H9 (cell line): ENCODE data around the gene CYBA. TPM values are rescaled to one million over a fixed set of nuclear protein-coding genes. Genes with fewer than 3 reads are reported as not detected.

Experiments used
- DNase-seq: peaks from one replicate; pipeline ENCODE4 v3.0.0-alpha.2; 2017
- H2AFZ ChIP-seq: one replicate; pipeline ENCODE4 v1.6.1; 2013; ENCODE audit warnings: mild to moderate bottlenecking, low read length, control low read depth, moderate library complexity
- H2AK5ac ChIP-seq: 2 replicates; pipeline ENCODE4 v1.6.1; 2013; ENCODE audit warnings: low read length, control low read depth, mixed read lengths; ENCODE audit not compliant: insufficient read length
- H2BK120ac ChIP-seq: one replicate; pipeline ENCODE4 v1.6.1; 2013; ENCODE audit warnings: low read depth, mild to moderate bottlenecking, low read length, control low read depth, inconsistent platforms; ENCODE audit not compliant: poor library complexity, severe bottlenecking
- H2BK12ac ChIP-seq: 2 replicates; pipeline ENCODE4 v1.6.1; 2013; ENCODE audit warnings: low read length, control low read depth, mixed read lengths, low read depth; ENCODE audit not compliant: insufficient read length
- H2BK15ac ChIP-seq: 2 replicates; pipeline ENCODE4 v1.6.1; 2013; ENCODE audit warnings: low read depth, low read length, control low read depth
- H2BK20ac ChIP-seq: one replicate; pipeline ENCODE4 v1.6.1; 2013; ENCODE audit warnings: low read depth, mild to moderate bottlenecking, low read length, control low read depth, inconsistent platforms; ENCODE audit not compliant: poor library complexity, severe bottlenecking
- H2BK5ac ChIP-seq: 2 replicates; pipeline ENCODE4 v1.6.1; 2013; ENCODE audit warnings: low read length, control low read depth, mixed read lengths; ENCODE audit not compliant: insufficient read length
- H3K14ac ChIP-seq: 2 replicates; pipeline ENCODE4 v1.6.1; 2013; ENCODE audit warnings: low read length, control low read depth; ENCODE audit not compliant: insufficient read depth
- H3K18ac ChIP-seq: 2 replicates; pipeline ENCODE4 v1.6.1; 2013; ENCODE audit warnings: low read depth, mild to moderate bottlenecking, mixed read lengths, low read length, control low read depth; ENCODE audit not compliant: insufficient read length
- H3K23ac ChIP-seq: 2 replicates; pipeline ENCODE4 v1.6.1; 2013; ENCODE audit warnings: low read length, control low read depth, mixed read lengths, low read depth; ENCODE audit not compliant: insufficient read length
- H3K23me2 ChIP-seq: 2 replicates; pipeline ENCODE4 v1.6.1; 2013; ENCODE audit warnings: low read depth, mild to moderate bottlenecking, mixed read lengths, low read length, control low read depth; ENCODE audit not compliant: insufficient read length, poor library complexity, severe bottlenecking
- H3K27ac ChIP-seq: 2 replicates; pipeline ENCODE4 v1.5.1; 2013; ENCODE audit warnings: low read length, control low read depth, mixed read lengths, low read depth; ENCODE audit not compliant: insufficient read length
- H3K27me3 ChIP-seq: 2 replicates; pipeline ENCODE4 v1.6.1; 2013; ENCODE audit warnings: low read length, control low read depth, inconsistent platforms; ENCODE audit not compliant: insufficient read depth
- H3K4ac ChIP-seq: 2 replicates; pipeline ENCODE4 v1.6.1; 2013; ENCODE audit warnings: low read depth, mild to moderate bottlenecking, control low read depth, inconsistent platforms, low read length, moderate library complexity
- H3K4me1 ChIP-seq: 2 replicates; pipeline ENCODE4 v1.6.1; 2013; ENCODE audit warnings: low read length, control low read depth, inconsistent platforms; ENCODE audit not compliant: insufficient read depth
- H3K4me2 ChIP-seq: 2 replicates; pipeline ENCODE4 v1.6.1; 2013; ENCODE audit warnings: low read length, control low read depth, mixed read lengths; ENCODE audit not compliant: insufficient read length, insufficient read depth
- H3K56ac ChIP-seq: 2 replicates; pipeline ENCODE4 v1.6.1; 2013; ENCODE audit warnings: low read depth, mild to moderate bottlenecking, mixed read lengths, low read length, control low read depth; ENCODE audit not compliant: insufficient read length
- H3K79me1 ChIP-seq: 2 replicates; pipeline ENCODE4 v1.6.1; 2013; ENCODE audit warnings: low read depth, mild to moderate bottlenecking, moderate library complexity, low read length, control low read depth, inconsistent platforms; ENCODE audit not compliant: insufficient read depth, poor library complexity, severe bottlenecking
- H3K79me2 ChIP-seq: 2 replicates; pipeline ENCODE4 v1.6.1; 2013; ENCODE audit warnings: low read length, control low read depth, inconsistent platforms; ENCODE audit not compliant: insufficient read depth
- H3K9ac ChIP-seq: 2 replicates; pipeline ENCODE4 v1.6.1; 2013; ENCODE audit warnings: low read length, control low read depth, mixed read lengths; ENCODE audit not compliant: insufficient read length; ENCODE audit errors: extremely low read depth
- H3K9me3 ChIP-seq: one replicate; pipeline ENCODE4 v1.6.1; 2013; ENCODE audit warnings: low read depth, low read length, inconsistent platforms; ENCODE audit not compliant: control insufficient read depth
- H3T11ph ChIP-seq: one replicate; pipeline ENCODE4 v1.6.1; 2013; ENCODE audit warnings: mild to moderate bottlenecking, low read length, control low read depth, inconsistent platforms
- H4K20me1 ChIP-seq: one replicate; pipeline ENCODE4 v1.6.1; 2013; ENCODE audit not compliant: control insufficient read depth, insufficient read length, insufficient read depth
- H4K5ac ChIP-seq: 2 replicates; pipeline ENCODE4 v1.6.1; 2013; ENCODE audit warnings: low read depth, mild to moderate bottlenecking, mixed read lengths, low read length, control low read depth; ENCODE audit not compliant: insufficient read length
- H4K8ac ChIP-seq: replicated peaks from 2 replicates; pipeline ENCODE4 v1.6.1; 2013; ENCODE audit warnings: low read length, control low read depth, mixed read lengths, low read depth; ENCODE audit not compliant: insufficient read length
- H4K91ac ChIP-seq: 2 replicates; pipeline ENCODE4 v1.6.1; 2013; ENCODE audit warnings: low read depth, mild to moderate bottlenecking, moderate library complexity, mixed read lengths, low read length, control low read depth; ENCODE audit not compliant: insufficient read length
- H3K27ac Mint-ChIP-seq, 3 experiments: 2 replicates in 2 of 3; 3 replicates in 1 of 3; pipeline ENCODE4 v1.8.0; 2020 to 2021; ENCODE audit warnings: mixed read lengths in 3 of 3, mild to moderate bottlenecking in 1 of 3, moderate library complexity in 1 of 3
- H3K27me3 Mint-ChIP-seq: 2 replicates; pipeline ENCODE4 v1.8.0; 2021; ENCODE audit warnings: low read depth, mild to moderate bottlenecking, moderate library complexity, mixed read lengths
- H3K36me3 Mint-ChIP-seq, 3 experiments: 2 replicates in 2 of 3; 3 replicates in 1 of 3; pipeline ENCODE4 v1.8.0; 2020 to 2021; ENCODE audit warnings: low read depth in 3 of 3, mixed read lengths in 3 of 3; ENCODE audit not compliant: insufficient read depth in 1 of 3
- H3K4me1 Mint-ChIP-seq, 2 experiments: 2 replicates each; pipeline ENCODE4 v1.8.0; 2020; ENCODE audit warnings: mixed read lengths in 2 of 2
- H3K4me3 Mint-ChIP-seq, 2 experiments: 2 replicates in 1 of 2; 3 replicates in 1 of 2; pipeline ENCODE4 v1.8.0; 2020 to 2021; ENCODE audit warnings: mild to moderate bottlenecking in 2 of 2, mixed read lengths in 2 of 2, moderate library complexity in 1 of 2
- H3K9me3 Mint-ChIP-seq, 2 experiments: 2 replicates in 1 of 2; 3 replicates in 1 of 2; pipeline ENCODE4 v1.8.0; 2020; ENCODE audit warnings: mild to moderate bottlenecking in 2 of 2, mixed read lengths in 2 of 2, moderate library complexity in 1 of 2
- CTCF ChIP-seq: fragments of 200-600 bp; sonication (generic); conservative IDR thresholded peaks from 3 replicates; pipeline ENCODE4 v1.8.0; 2021; ENCODE audit warnings: antibody characterized with exemption, mild to moderate bottlenecking
- WGBS: extraction: QIAGEN DNeasy Blood & Tissue Kit; methylation state at CpG from one replicate; pipeline ENCODE4 v1.1.7; 2013; ENCODE audit warnings: missing lambda C conversion rate, low lambda C conversion rate, mixed read lengths; ENCODE audit not compliant: insufficient read length; ENCODE audit errors: extremely low coverage; 5-methylcytosine and 5-hydroxymethylcytosine counted together
- total RNA-seq: library from RNA; stranded (reverse); gene quantifications from 2 replicates; pipeline ENCODE4 v1.2.1, GENCODE V29; 2021

Gene CYBA
- total RNA-seq, 1 experiment from 2014 or later, result 153 TPM

- DNase-seq, result no peak
- Histone ChIP-seq H3K9ac (no peak overlapping the region), H2BK20ac (no peak overlapping the region), H2BK15ac (no peak overlapping the region), H3K79me1 (peaks cover 3% of the 10 kb centered on the region), H3K14ac (no peak overlapping the region), H3K56ac (no peak overlapping the region), H3K79me2 (no peaks in the 10 kb centered on the region), H3K4me1 (peaks cover under 1% of the 10 kb centered on the region; the same call in 1 of the 2 replicates), H4K8ac (no peak overlapping the region), H3K27me3 (no peaks in the 10 kb centered on the region), H3K4me2 (no peak overlapping the region), H3K4ac (no peak overlapping the region), H2AFZ (no peak overlapping the region), H2BK5ac (no peak overlapping the region), H2BK12ac (no peak overlapping the region), H2BK120ac (no peak overlapping the region), H4K91ac (no peak overlapping the region), H4K5ac (no peak overlapping the region), H2AK5ac (no peak overlapping the region), H3K9me3 (no peaks in the 10 kb centered on the region), H3K27ac (no peak overlapping the region), H3K23ac (no peak overlapping the region), H3K23me2 (peaks cover 6% of the 10 kb centered on the region), H4K20me1 (no peaks in the 10 kb centered on the region), H3K18ac (no peak overlapping the region), H3T11ph (no peak overlapping the region)
- Mint-ChIP-seq H3K4me3 (no peak overlapping the region), H3K27me3 (peaks cover 4% of the 10 kb centered on the region), H3K4me1 (peaks cover 4 to 6% of the 10 kb centered on the region in 2 experiments), H3K9me3 (no peaks in the 10 kb centered on the region; a peak in 1 of 5 replicates), H3K27ac (0 out of 7 replicates have a peak overlapping the region, but pooled peaks of 1 of the 3 experiments have one; percentile 22), H3K36me3 (peaks cover 8 to 20% (median 20%) of the 10 kb centered on the region in 3 experiments; a peak in 6 of 7 replicates)
- no peak for TF ChIP-seq CTCF
- WGBS, result no CpG with 5 or more reads among the region's 16 CpGs
These were observed 5.4 kb downstream of the CYBA start for GRCh38 chr16:88645455-88645854.
